Measurements from ENCODE around the gene ERRFI1. TPM values are rescaled to one million over a fixed set of nuclear protein-coding genes. Genes with fewer than 3 reads are reported as not detected.

The ERRFI1 gene, protein sequence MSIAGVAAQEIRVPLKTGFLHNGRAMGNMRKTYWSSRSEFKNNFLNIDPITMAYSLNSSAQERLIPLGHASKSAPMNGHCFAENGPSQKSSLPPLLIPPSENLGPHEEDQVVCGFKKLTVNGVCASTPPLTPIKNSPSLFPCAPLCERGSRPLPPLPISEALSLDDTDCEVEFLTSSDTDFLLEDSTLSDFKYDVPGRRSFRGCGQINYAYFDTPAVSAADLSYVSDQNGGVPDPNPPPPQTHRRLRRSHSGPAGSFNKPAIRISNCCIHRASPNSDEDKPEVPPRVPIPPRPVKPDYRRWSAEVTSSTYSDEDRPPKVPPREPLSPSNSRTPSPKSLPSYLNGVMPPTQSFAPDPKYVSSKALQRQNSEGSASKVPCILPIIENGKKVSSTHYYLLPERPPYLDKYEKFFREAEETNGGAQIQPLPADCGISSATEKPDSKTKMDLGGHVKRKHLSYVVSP
- total RNA-seq: 29.2 and 43.9 TPM in 2 replicates

DNA sequence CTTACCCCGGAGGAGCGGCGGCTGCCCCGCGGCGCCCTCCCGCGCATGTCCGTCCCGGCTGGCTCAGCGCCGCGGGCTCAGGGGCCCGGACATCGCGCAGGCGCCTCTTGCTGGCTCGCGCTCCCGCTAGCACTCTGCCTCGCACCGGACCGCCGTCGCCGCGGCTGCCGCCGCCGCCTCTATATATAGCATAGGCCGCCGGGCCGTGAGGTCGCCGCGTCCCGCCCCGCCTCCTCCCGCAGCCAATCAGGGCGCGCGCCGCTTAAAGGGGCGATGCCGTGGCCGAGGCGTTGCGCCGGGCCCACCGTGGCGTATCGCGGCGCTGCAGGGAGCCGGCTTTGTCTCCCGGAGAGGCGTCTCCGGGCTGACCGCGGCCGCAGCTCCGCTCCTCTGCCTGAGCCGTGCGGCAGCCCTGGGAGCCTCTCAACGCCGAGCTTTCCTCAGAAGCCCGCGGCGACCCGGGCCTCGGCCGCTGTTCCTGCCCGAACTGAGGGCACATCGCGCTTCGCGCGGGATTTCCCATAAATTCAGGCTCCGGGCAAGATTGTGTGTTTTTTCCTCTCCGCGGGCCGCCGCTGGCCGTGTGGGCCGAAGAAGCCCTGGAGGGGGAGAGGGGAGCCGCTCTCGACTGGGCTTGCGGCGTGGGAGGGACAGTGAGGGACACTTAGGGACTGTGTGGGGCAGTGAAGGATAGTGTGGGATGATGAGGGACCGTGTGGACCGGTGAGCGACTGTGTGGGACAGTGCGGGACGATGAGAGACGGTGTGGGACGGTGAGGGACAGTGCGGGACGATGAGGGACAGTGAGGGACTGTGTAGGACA is at the start of gene ERRFI1:
ERRFI1 (minus strand) TSS at position 157 of the 823 bp plus-strand sequence. CDS start 10,690 bp downstream, outside the sequence.

Small RNAs within 50 kb of the gene (small RNA-seq; reads per million reads assigned to genes)
- not detected for gene RF00019

Other genes starting within 250 kb of the ERRFI1 start
- gene PER3, start 242.0 kb downstream of the ERRFI1 start, total RNA-seq: 2.2 and 3.5 TPM in 2 replicates
- not detected in 2 replicates for gene UTS2, start 173.2 kb downstream of the ERRFI1 start, total RNA-seq
- gene TNFRSF9, start 85.5 kb downstream of the ERRFI1 start, total RNA-seq: 0.13 and 0.72 TPM in 2 replicates
- 181 and 192 TPM in 2 replicates for gene PARK7, start 64.6 kb downstream of the ERRFI1 start, total RNA-seq

Data from thoracic aorta endothelial cell (primary cell).